Urothelium cell line (cell line): ENCODE measurements around the gene GPR4.

ENCODE experiments used
- DNase-seq: peaks from one replicate; pipeline ENCODE4 v3.0.0; 2011; ENCODE audit warnings: low spot score, mixed read lengths
- FAIRE-seq: peaks from 2 replicates; lab custom pipeline; 2011; peaks lifted over from hg19 to GRCh38; lab: Jason Lieb, UNC

GPR4 gene

GRCh38 chr19:45601524-45602374, at the start of gene GPR4:
Gene GPR4 (minus strand): TSS chr19:45602212. CDS start chr19:45591866, 10,346 bp downstream.
- DNase-seq = peak; percentile 65
- FAIRE-seq = no peak

- FAIRE-seq = no peak
- DNase-seq = no peak
Measured at GRCh38 chr19:45650722-45651121, 48.7 kb upstream of the GPR4 start.

- FAIRE-seq = no peak
Measured at GRCh38 chr19:45646345-45646698, 44.3 kb upstream of the GPR4 start.

GRCh38 chr19:45645631-45646344, 43.8 kb upstream of the GPR4 start:
- FAIRE-seq (no peak), DNase-seq (peak; percentile 84)

More at GRCh38 chr19:45646345-45646698, 44.3 kb upstream of the GPR4 start:
- DNase-seq = no peak

- no peak for FAIRE-seq
- no peak for DNase-seq
Measured at GRCh38 chr19:45645068-45645630, 43.1 kb upstream of the GPR4 start.

GRCh38 chr19:45643927-45644771, 42.1 kb upstream of the GPR4 start:
- FAIRE-seq = no peak
- DNase-seq = no peak

- FAIRE-seq (no peak), DNase-seq (peak; percentile 80)
Measured at GRCh38 chr19:45643024-45643926, 41.3 kb upstream of the GPR4 start.

GRCh38 chr19:45641274-45642105, 39.5 kb upstream of the GPR4 start:
- peak; percentile 70 for DNase-seq
- FAIRE-seq = no peak

- FAIRE-seq (no peak), DNase-seq (no peak)
Measured at GRCh38 chr19:45640849-45641273, 38.8 kb upstream of the GPR4 start.

- FAIRE-seq = no peak
- DNase-seq = peak; percentile 60
Measured at GRCh38 chr19:45638930-45639729, 37.1 kb upstream of the GPR4 start, which contains the start of gene EML2. Gene EML2 (minus strand): TSS chr19:45639397. CDS start chr19:45639376, 21 bp downstream.

GRCh38 chr19:45637890-45638667, 36.1 kb upstream of the GPR4 start:
- DNase-seq (no peak), FAIRE-seq (no peak)

- DNase-seq (no peak), FAIRE-seq (no peak)
Measured at GRCh38 chr19:45636902-45637301, 34.9 kb upstream of the GPR4 start.

- DNase-seq (no peak), FAIRE-seq (no peak)
Measured at GRCh38 chr19:45636275-45636674, 34.3 kb upstream of the GPR4 start.

GRCh38 chr19:45632468-45633196, 30.6 kb upstream of the GPR4 start:
- DNase-seq (peak; percentile 97), FAIRE-seq (peak; percentile 80)

- peak; percentile 84 for DNase-seq
- no peak for FAIRE-seq
Measured at GRCh38 chr19:45630463-45630862, 28.5 kb upstream of the GPR4 start.

- FAIRE-seq (no peak), DNase-seq (no peak)
Measured at GRCh38 chr19:45629704-45630103, 27.7 kb upstream of the GPR4 start.
